ENCODE results near the gene ANKRD53.
A peak's percentile ranks its signal among the peaks of the same experiment; 100 is the strongest.

Gene ANKRD53

GRCh38 chr2:70983506-70984227 is 5.2 kb downstream of the ANKRD53 start:
- no peak for DNase-seq (ENCODE audit: low spot score)
- no peak overlapping the region for H3K27ac ChIP-seq
- no peak for TF ChIP-seq CTCF (conservative IDR thresholded peaks at IDR 0.05; ENCODE audit: low read depth)
- ChIA-PET CTCF (interaction anchor here (0.6 to 1.4 kb wide), 3 partner anchors 18 to 117 kb away, joined by 3 read pairs; no protein-coding TSS in a partner anchor), POLR2A (ENCODE audit: low non-redundant PET) (no interaction called here)

- no peak overlapping the region for H3K27ac ChIP-seq
- no peak for DNase-seq (ENCODE audit: low spot score)
- CTCF ChIA-PET, result interaction anchor here (0.6 to 1.4 kb wide), 2 partner anchors 17 to 117 kb away, joined by 3 read pairs; no protein-coding TSS in a partner anchor
- TF ChIP-seq CTCF (conservative IDR thresholded peaks at IDR 0.05; ENCODE audit: low read depth), result no peak
- POLR2A ChIA-PET (ENCODE audit: low non-redundant PET), result no interaction called here
These were observed 5.8 kb downstream of the ANKRD53 start for GRCh38 chr2:70984228-70984575.

- DNase-seq (ENCODE audit: low spot score), result peak; percentile 30
- no peak overlapping the region for H3K27ac ChIP-seq
- ChIA-PET CTCF (interaction anchor here (1.4 kb wide), 1 partner anchor 17 kb away, joined by 3 read pairs; no protein-coding TSS in a partner anchor), POLR2A (ENCODE audit: low non-redundant PET) (no interaction called here)
- peak; percentile 57 for TF ChIP-seq CTCF (conservative IDR thresholded peaks at IDR 0.05; ENCODE audit: low read depth)
These were observed 6.3 kb downstream of the ANKRD53 start for GRCh38 chr2:70984576-70985282.

- no peak overlapping the region for H3K27ac ChIP-seq
- no peak for TF ChIP-seq CTCF (conservative IDR thresholded peaks at IDR 0.05; ENCODE audit: low read depth)
- POLR2A ChIA-PET (ENCODE audit: low non-redundant PET), result no interaction called here
- CTCF ChIA-PET, result interaction anchor here (0.5 to 1.4 kb wide), 2 partner anchors 16 to 238 kb away, joined by 3 to 6 read pairs; no protein-coding TSS in a partner anchor
- no peak for DNase-seq (ENCODE audit: low spot score)
These were observed 6.9 kb downstream of the ANKRD53 start for GRCh38 chr2:70985283-70985688.

GRCh38 chr2:70985956-70986355 is 7.5 kb downstream of the ANKRD53 start:
- CTCF ChIA-PET, result interaction anchor here (0.6 kb wide), 1 partner anchor 73 kb away, joined by 3 read pairs; no protein-coding TSS in a partner anchor
- H3K27ac ChIP-seq, result no peak overlapping the region
- no peak for DNase-seq (ENCODE audit: low spot score)
- no peak for TF ChIP-seq CTCF (conservative IDR thresholded peaks at IDR 0.05; ENCODE audit: low read depth)
- POLR2A ChIA-PET (ENCODE audit: low non-redundant PET), result no interaction called here

GRCh38 chr2:70986499-70987189 is 8.2 kb downstream of the ANKRD53 start:
- H3K27ac ChIP-seq, result no peak overlapping the region
- TF ChIP-seq CTCF (conservative IDR thresholded peaks at IDR 0.05; ENCODE audit: low read depth), result no peak
- CTCF ChIA-PET, result interaction anchor here (0.6 kb wide), 1 partner anchor 74 kb away, joined by 3 read pairs; no protein-coding TSS in a partner anchor
- POLR2A ChIA-PET (ENCODE audit: low non-redundant PET), result no interaction called here
- no peak for DNase-seq (ENCODE audit: low spot score)

All from RWPE1 (cell line).